ENCODE measurements around the gene PPP1R9B.

The PPP1R9B gene

GRCh38 chr17:50148226-50149090 lies 2.0 kb downstream of the PPP1R9B start:
- Histone ChIP-seq H3K9ac (ENCODE audit: low read depth, low read length) (no peak overlapping the region), H3K4me1 (ENCODE audit: control insufficient read depth, insufficient read depth, low read length) (peaks cover 7% of the 10 kb centered on the region), H3K27me3 (ENCODE audit: control insufficient read depth, insufficient read depth, low read length) (peaks cover 3% of the 10 kb centered on the region), H3K36me3 (ENCODE audit: control insufficient read depth, insufficient read depth, low read length) (peaks cover 10% of the 10 kb centered on the region), H3K4me3 (ENCODE audit: low read depth, low read length) (peak overlapping the region; percentile 54), H3K9me3 (ENCODE audit: control insufficient read depth, insufficient read depth, low read length) (no peaks in the 10 kb centered on the region)

- Histone ChIP-seq H3K9ac (ENCODE audit: low read depth, low read length) (no peak overlapping the region), H3K9me3 (ENCODE audit: control insufficient read depth, insufficient read depth, low read length) (no peaks in the 10 kb centered on the region), H3K4me3 (ENCODE audit: low read depth, low read length) (peak overlapping the region; percentile 54), H3K27me3 (ENCODE audit: control insufficient read depth, insufficient read depth, low read length) (peaks cover 3% of the 10 kb centered on the region), H3K4me1 (ENCODE audit: control insufficient read depth, insufficient read depth, low read length) (peaks cover 7% of the 10 kb centered on the region), H3K36me3 (ENCODE audit: control insufficient read depth, insufficient read depth, low read length) (peaks cover 11% of the 10 kb centered on the region)
These were observed 2.6 kb downstream of the PPP1R9B start for GRCh38 chr17:50147841-50148225.

GRCh38 chr17:50146927-50147665 lies 3.4 kb downstream of the PPP1R9B start:
- peaks cover 18% of the 10 kb centered on the region for H3K36me3 ChIP-seq (ENCODE audit: control insufficient read depth, insufficient read depth, low read length)
- peak overlapping the region; percentile 54 for H3K4me3 ChIP-seq (ENCODE audit: low read depth, low read length)
- H3K4me1 ChIP-seq (ENCODE audit: control insufficient read depth, insufficient read depth, low read length) = peaks cover 5% of the 10 kb centered on the region
- H3K27me3 ChIP-seq (ENCODE audit: control insufficient read depth, insufficient read depth, low read length) = peaks cover 3% of the 10 kb centered on the region
- no peak overlapping the region for H3K9ac ChIP-seq (ENCODE audit: low read depth, low read length)
- H3K9me3 ChIP-seq (ENCODE audit: control insufficient read depth, insufficient read depth, low read length) = no peaks in the 10 kb centered on the region

- no peaks in the 10 kb centered on the region for H3K9me3 ChIP-seq (ENCODE audit: control insufficient read depth, insufficient read depth, low read length)
- H3K4me3 ChIP-seq (ENCODE audit: low read depth, low read length) = no peak overlapping the region
- H3K27me3 ChIP-seq (ENCODE audit: control insufficient read depth, insufficient read depth, low read length) = peaks cover 3% of the 10 kb centered on the region
- H3K9ac ChIP-seq (ENCODE audit: low read depth, low read length) = no peak overlapping the region
- peaks cover 22% of the 10 kb centered on the region for H3K36me3 ChIP-seq (ENCODE audit: control insufficient read depth, insufficient read depth, low read length)
- H3K4me1 ChIP-seq (ENCODE audit: control insufficient read depth, insufficient read depth, low read length) = peaks cover 5% of the 10 kb centered on the region
These were observed 4.1 kb downstream of the PPP1R9B start for GRCh38 chr17:50146230-50146926.

- Histone ChIP-seq H3K36me3 (ENCODE audit: control insufficient read depth, insufficient read depth, low read length) (peaks cover 24% of the 10 kb centered on the region), H3K9me3 (ENCODE audit: control insufficient read depth, insufficient read depth, low read length) (no peaks in the 10 kb centered on the region), H3K4me1 (ENCODE audit: control insufficient read depth, insufficient read depth, low read length) (peaks cover 5% of the 10 kb centered on the region), H3K4me3 (ENCODE audit: low read depth, low read length) (no peak overlapping the region), H3K9ac (ENCODE audit: low read depth, low read length) (no peak overlapping the region), H3K27me3 (ENCODE audit: control insufficient read depth, insufficient read depth, low read length) (peaks cover 3% of the 10 kb centered on the region)
These were observed 4.8 kb downstream of the PPP1R9B start for GRCh38 chr17:50145532-50146229.

GRCh38 chr17:50144845-50145531 lies 5.5 kb downstream of the PPP1R9B start:
- no peaks in the 10 kb centered on the region for H3K9me3 ChIP-seq (ENCODE audit: control insufficient read depth, insufficient read depth, low read length)
- peaks cover 5% of the 10 kb centered on the region for H3K4me1 ChIP-seq (ENCODE audit: control insufficient read depth, insufficient read depth, low read length)
- H3K36me3 ChIP-seq (ENCODE audit: control insufficient read depth, insufficient read depth, low read length) = peaks cover 26% of the 10 kb centered on the region
- H3K9ac ChIP-seq (ENCODE audit: low read depth, low read length) = no peak overlapping the region
- peaks cover 3% of the 10 kb centered on the region for H3K27me3 ChIP-seq (ENCODE audit: control insufficient read depth, insufficient read depth, low read length)
- H3K4me3 ChIP-seq (ENCODE audit: low read depth, low read length) = no peak overlapping the region

- no peak overlapping the region for H3K4me3 ChIP-seq (ENCODE audit: low read depth, low read length)
These were observed 6.1 kb downstream of the PPP1R9B start for GRCh38 chr17:50144355-50144754.

GRCh38 chr17:50143461-50144176 lies 6.9 kb downstream of the PPP1R9B start:
- Histone ChIP-seq H3K9ac (ENCODE audit: low read depth, low read length) (no peak overlapping the region), H3K4me1 (ENCODE audit: control insufficient read depth, insufficient read depth, low read length) (peaks cover 5% of the 10 kb centered on the region), H3K27me3 (ENCODE audit: control insufficient read depth, insufficient read depth, low read length) (no peaks in the 10 kb centered on the region), H3K4me3 (ENCODE audit: low read depth, low read length) (no peak overlapping the region), H3K9me3 (ENCODE audit: control insufficient read depth, insufficient read depth, low read length) (no peaks in the 10 kb centered on the region), H3K36me3 (ENCODE audit: control insufficient read depth, insufficient read depth, low read length) (peaks cover 37% of the 10 kb centered on the region)

More at GRCh38 chr17:50144355-50144754, 6.1 kb downstream of the PPP1R9B start:
- no peaks in the 10 kb centered on the region for H3K9me3 ChIP-seq (ENCODE audit: control insufficient read depth, insufficient read depth, low read length)
- no peak overlapping the region for H3K9ac ChIP-seq (ENCODE audit: low read depth, low read length)
- no peaks in the 10 kb centered on the region for H3K27me3 ChIP-seq (ENCODE audit: control insufficient read depth, insufficient read depth, low read length)
- H3K4me1 ChIP-seq (ENCODE audit: control insufficient read depth, insufficient read depth, low read length) = peaks cover 5% of the 10 kb centered on the region
- peaks cover 30% of the 10 kb centered on the region for H3K36me3 ChIP-seq (ENCODE audit: control insufficient read depth, insufficient read depth, low read length)

GRCh38 chr17:50141745-50142110 lies 8.7 kb downstream of the PPP1R9B start:
- no peak overlapping the region for H3K4me3 ChIP-seq (ENCODE audit: low read depth, low read length)
- H3K27me3 ChIP-seq (ENCODE audit: control insufficient read depth, insufficient read depth, low read length) = no peaks in the 10 kb centered on the region
- peaks cover 4% of the 10 kb centered on the region for H3K4me1 ChIP-seq (ENCODE audit: control insufficient read depth, insufficient read depth, low read length)
- H3K9me3 ChIP-seq (ENCODE audit: control insufficient read depth, insufficient read depth, low read length) = no peaks in the 10 kb centered on the region
- H3K36me3 ChIP-seq (ENCODE audit: control insufficient read depth, insufficient read depth, low read length) = peaks cover 49% of the 10 kb centered on the region
- H3K9ac ChIP-seq (ENCODE audit: low read depth, low read length) = no peak overlapping the region

- no peak overlapping the region for H3K4me3 ChIP-seq (ENCODE audit: low read depth, low read length)
- peaks cover 49% of the 10 kb centered on the region for H3K36me3 ChIP-seq (ENCODE audit: control insufficient read depth, insufficient read depth, low read length)
- H3K4me1 ChIP-seq (ENCODE audit: control insufficient read depth, insufficient read depth, low read length) = no peaks in the 10 kb centered on the region
- no peaks in the 10 kb centered on the region for H3K9me3 ChIP-seq (ENCODE audit: control insufficient read depth, insufficient read depth, low read length)
- H3K27me3 ChIP-seq (ENCODE audit: control insufficient read depth, insufficient read depth, low read length) = no peaks in the 10 kb centered on the region
- H3K9ac ChIP-seq (ENCODE audit: low read depth, low read length) = no peak overlapping the region
These were observed 9.3 kb downstream of the PPP1R9B start for GRCh38 chr17:50141026-50141744.
